Measurements from ENCODE around the gene CDKN2B-AS1. TPM values are rescaled to one million over a fixed set of nuclear protein-coding genes. Genes with fewer than 3 reads are reported as not detected.
"Not testable (repeated sequence)": the region's sequence is repeated elsewhere in the genome, so short reads cannot be mapped to it uniquely, and the experiment has no call there.

CDKN2B-AS1 gene
- 2.7 and 3.8 TPM in 2 replicates for total RNA-seq (2014; rRNA removed; shearing (Covaris generic))
- polyA plus RNA-seq (2015; cell fraction: cytosol; rRNA removed): 0.87 and 1.7 TPM in 2 replicates
- polyA plus RNA-seq (2015; cell fraction: nucleus; rRNA removed): 37.7 and 38.8 TPM in 2 replicates

DNA sequence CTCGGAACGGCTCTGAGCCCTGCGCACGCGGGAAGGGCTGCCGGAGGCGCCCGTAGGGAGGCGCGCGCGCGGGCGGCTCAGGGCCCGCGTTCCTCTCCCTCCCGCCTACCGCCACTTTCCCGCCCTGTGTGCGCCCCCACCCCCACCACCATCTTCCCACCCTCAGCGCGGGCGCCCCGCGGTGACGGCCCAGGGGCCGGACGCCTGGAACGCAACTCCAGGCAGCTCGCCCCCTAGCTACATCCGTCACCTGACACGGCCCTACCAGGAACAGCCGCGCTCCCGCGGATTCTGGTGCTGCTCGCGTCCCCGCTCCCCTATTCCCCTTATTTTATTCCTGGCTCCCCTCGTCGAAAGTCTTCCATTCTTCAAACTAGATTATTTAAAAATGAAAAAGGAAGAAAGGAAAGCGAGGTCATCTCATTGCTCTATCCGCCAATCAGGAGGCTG is at the start of gene CDKN2B-AS1:
Gene CDKN2B-AS1, plus strand, starts transcription at position 236 of the 450 bp plus-strand sequence.
- DNase-seq (ENCODE audit: low read depth): no peak

DNA sequence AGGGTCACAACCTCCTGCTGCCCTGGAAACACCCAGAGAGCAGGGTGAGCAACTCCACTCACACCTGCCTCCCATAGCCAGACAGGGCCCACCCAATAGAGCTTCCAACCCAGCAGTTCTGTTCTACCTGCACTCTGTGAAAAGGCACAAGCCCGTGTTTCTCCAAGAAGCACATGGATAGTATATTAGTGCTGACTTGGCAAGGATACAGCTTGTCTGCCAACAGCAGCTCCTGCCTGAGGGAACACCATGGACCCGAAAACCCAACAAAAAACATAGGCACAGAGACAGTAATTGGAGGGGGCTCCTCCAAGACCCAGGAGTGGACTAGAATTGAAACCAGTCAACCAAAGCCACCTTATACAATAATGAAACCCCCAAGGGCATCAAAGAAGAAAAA is 49.0 kb upstream of the CDKN2B-AS1 start:
- DNase-seq (ENCODE audit: low read depth): no peak

DNA sequence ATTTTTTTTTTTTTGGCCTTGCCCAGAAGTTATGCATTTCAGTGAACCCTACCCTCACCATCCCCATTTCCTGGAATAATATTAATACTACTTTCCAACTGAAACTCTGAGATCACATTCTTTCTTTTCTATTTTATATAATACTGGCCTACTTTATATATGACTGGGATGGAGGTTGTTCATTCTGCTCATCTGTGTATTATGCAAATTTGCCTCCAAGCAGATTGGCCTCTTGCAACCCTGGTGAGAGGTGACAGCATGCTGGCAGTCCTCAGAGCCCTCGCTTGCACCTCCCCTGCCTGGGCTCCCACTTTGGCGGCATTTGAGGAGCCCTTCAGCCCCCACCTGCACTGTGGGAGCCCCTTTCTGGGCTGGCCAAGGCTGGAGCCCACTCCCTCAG is 35.8 kb upstream of the CDKN2B-AS1 start:
- no peak for DNase-seq (ENCODE audit: low read depth)

DNA sequence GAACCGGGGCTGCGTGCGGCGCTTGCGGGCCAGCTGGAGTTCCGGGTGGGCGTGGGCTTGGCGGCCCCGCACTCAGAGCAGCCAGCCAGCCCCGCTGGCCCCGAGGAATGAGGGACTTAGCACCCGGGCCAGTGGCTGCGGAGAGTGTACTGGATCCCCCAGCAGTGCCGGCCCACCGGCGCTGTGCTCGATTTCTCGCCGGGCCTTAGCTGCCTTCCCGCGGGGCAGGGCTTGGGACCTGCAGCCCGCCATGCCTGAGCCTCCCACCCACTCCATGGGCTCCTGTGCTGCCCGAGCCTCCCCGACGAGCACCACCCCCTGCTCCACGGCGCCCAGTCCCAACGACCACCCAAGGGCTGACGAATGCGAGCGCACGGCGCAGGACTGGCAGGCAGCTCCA is 35.3 kb upstream of the CDKN2B-AS1 start:
- not testable (repeated sequence) for DNase-seq (ENCODE audit: low read depth)

DNA sequence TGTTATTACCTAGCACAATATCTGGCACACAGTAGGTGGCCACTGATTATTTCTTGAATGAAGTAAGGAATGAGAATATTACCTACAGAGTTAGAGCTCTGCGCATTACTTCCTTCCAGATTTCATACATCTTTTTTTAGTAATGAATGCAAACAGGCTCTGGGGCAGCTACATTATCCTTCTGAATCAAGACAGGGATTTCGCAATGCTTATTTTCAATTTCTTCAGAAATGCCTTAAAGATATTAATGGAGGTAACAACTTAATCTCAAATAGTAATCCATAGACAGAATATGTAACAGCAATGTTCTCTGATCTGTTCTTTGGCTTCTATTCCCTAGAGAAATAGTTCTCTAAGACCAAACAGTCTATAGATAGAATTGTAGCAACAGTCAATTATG is 33.0 kb upstream of the CDKN2B-AS1 start:
- DNase-seq (ENCODE audit: low read depth): no peak

DNA sequence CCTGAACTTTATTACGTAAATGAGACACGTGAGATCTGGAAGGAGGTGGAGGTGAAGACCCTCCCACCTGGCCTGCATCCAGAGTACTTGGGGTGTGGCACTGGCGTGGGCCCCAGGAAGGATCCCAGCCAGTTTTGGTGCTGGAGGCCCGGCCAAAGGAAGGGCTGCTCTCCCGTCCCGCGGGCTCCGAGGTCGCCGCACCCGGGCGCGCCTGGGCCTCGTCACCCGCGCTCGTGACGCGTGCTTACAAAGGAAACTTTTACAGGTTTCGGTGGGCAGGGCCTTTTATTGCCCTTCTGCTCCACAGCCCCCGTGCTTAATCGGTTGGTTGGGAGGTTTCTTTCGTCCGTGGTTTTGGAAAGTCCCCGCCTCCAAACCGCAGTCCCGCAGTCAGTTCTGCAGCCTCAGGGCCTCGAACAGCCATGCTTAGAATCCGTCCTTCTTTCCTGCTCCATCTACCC is 29.6 kb upstream of the CDKN2B-AS1 start:
- no peak for DNase-seq (ENCODE audit: low read depth)

DNA sequence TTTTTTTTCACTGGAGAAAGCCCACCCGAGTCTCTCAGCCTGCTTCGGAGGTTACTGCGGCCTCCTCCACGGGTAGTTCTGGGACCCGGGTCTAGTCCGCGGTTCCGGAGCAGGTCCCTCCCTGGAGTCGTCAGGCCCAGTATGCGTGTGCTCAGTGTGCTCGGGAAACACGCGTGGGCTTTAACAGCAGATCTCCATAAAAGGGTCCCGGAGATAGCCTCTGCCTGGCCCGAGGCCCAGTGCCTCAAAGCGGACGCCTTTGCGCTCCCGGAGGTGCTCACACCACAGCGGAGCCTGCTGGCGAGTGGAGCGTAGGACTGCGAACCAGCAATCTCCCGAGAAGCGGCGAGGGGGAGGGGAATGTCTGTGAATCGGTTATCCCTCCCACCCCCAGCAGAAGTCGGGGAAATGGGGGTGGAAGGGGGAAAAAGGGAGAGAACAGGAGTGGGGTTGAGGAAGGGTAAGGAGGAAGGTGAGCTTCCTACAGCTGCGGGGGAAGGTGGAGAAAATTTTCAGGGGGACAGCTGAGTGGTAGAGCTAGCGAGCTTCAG is 29.1 kb upstream of the CDKN2B-AS1 start:
- DNase-seq (ENCODE audit: low read depth): no peak

DNA sequence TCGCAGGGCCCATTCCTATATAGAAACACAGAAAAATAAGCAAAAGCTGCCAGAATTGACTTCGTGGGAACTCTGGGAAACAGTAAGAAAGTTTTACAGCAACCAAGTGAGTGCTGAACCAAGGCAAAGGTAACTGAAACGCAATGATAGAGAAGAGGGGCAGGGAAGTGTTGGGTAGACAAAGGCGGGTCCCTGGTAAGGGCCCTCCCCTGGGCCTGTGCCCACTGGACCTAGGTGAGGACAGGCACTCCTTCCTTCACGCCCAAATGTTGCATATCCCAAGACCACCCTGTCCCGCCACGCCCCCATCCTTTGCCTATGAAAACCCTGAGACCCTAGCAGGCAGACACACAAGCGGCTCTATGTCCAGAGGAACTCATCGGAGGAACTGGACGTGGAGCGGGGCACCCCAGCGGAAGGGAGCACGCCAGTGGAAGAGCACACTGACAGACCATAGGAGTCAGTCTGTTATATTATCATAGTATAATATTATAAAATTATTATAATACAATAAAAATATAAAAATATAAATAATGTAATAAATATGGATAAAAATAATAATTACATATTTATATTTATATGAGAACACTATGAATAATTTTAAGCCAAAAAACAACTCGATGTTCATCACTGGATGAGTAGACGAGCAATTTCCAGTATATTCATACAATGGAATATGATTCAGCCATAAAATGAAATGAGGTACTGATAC is 28.3 kb upstream of the CDKN2B-AS1 start:
- no peak for DNase-seq (ENCODE audit: low read depth)

DNA sequence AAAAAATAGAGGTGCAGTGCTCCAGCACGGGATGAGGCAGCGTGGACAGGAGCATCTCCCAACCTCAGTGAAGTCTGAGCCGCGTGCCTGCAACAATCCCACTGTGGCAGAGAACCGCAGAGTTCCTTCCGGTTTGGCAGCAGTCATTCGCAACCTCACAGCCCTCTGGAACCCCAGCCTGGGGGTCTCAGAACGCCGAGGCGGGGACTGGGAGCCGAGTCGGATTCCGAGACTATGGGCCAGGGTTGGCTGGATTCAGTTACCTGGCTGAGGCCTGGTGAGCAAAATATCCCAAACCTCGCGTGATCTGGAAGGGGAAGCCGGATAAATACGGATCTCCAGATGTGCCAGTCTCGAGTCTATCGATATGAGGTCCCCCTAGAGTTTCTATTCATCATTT is 27.4 kb upstream of the CDKN2B-AS1 start:
- DNase-seq (ENCODE audit: low read depth): no peak

DNA sequence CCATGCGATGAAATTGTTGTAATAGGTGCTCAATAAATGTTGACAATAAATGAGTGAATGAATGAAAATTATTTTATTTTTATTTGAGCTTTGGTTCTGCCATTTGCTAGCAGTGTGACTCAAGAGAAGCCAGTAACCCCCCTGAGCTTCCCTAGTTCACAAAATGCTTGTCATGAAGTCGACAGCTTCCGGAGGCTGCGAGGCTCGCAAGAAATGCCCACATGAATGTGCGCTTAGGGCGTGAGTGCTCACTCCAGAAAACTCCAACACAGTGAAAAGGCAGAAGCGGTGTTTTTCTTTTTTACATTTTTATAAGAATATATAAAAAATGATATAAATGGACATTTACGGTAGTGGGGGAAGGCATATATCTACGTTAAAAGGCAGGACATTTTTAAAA is 26.9 kb upstream of the CDKN2B-AS1 start:
- DNase-seq (ENCODE audit: low read depth): no peak

DNA sequence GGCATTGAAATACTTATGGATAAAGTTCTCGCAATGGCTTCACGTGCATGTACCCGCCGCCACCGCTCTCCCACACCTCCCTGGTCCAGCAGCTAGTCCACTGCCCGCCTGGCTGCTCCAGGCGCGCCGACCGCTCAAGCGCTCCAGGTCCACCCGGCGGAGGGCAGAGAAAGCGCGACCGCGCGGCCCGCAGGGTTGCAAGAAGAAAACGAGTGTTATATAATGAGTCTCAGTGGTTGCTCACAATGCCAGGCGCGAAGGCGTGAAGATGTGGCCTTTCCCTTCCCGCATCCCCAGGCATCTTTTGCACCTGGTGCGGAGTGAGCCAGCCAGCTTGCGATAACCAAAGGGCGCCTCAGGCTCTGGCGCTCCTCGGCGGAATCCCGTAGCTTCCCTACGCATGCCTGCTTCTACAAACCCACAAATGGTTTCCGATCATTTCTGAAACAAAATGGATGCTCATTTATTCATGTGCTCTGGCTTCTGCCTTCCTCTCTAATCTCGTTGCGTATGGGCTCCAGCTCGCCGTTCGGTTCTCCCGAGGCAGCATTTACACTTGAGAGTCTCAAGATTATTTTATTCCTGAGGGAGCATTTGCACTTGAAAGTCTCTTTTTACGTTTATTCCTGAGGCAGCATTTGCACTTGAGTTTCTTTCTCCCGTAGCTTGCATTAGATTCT is 26.1 kb upstream of the CDKN2B-AS1 start:
- no peak for DNase-seq (ENCODE audit: low read depth)

DNA sequence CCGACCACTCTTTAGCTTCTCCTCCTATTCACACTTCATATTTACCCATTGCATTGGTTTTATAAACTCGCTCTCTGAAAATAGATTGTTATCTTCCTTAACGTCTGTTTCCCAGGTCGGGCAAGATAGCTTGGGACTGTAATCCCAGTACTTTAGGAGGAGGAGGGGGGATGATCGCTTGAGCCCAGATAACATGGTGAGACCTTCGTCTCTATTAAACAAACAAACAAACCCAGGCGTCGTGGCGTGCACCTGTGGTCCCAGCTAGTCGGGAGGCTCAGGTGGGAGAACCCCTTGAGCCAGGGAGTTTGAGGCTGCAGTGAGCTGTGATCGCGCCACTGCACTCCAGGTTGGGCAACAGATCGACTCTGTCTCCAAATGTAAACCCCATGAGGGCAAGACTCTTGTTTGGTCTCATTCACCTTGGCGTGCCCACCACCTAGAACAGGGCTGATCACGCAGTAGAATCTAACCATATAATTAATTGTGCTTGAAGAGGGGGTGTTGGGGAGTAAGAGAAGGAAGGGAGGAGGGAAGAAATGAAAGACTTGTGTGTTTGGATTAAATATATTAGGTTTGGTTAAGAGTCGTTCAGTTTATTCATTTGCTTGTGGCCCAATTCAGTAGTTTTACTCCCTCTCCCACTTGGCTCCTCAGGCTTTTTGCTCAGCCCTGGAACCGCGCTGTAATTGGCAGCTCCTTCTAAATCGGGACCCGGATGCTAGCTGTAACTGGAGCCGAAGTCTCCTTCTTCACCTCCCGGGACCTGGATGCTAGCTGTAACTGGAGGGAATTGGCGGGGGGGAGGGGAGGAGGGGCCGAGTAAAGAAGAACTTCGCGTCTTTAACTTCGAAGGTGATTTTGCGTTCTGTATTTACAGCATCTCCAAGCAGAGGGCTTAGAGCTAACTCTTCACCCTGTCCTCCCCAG is 25.3 kb upstream of the CDKN2B-AS1 start:
- DNase-seq (ENCODE audit: low read depth): no peak

DNA sequence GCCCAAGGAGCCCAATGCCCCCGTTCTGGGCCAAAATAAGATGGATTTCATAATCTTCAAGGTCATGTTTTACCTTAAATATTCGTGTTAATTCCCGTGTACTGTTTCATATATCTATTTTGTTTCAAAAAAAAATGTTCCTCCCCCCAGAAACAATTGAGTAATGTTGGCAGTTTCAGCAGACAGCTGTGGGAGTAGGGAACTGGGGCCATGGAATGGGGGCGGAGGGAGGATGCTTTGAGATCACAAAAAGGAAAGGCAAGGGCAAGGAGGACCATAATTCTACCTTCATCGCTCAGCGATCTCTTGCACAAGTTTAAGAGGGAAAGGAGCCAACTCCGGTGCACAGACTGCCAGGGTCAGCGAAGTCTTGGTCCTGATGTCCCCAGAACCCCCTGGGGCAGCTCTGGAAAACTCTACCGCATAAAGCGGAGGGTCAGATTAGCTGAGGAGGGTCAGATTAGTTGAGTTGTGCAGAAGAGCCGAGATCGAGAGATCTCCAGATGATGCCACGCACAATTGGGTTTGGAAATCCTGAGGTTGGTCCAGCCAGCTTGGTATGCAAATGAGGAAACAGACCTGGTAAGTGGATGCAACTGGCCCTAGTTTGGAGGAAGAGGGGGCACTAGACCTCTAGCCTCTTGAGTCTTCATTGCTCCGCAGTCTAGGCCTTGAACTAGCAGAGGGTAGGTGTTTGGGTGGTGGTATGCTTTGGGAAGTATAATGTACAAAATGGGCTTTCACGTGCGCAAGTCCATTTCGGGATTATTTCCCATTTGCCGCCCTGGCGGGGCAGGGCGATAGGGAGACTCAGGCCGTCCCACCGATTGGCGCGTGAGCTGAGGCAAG is 24.4 kb upstream of the CDKN2B-AS1 start:
- DNase-seq (ENCODE audit: low read depth): no peak

DNA sequence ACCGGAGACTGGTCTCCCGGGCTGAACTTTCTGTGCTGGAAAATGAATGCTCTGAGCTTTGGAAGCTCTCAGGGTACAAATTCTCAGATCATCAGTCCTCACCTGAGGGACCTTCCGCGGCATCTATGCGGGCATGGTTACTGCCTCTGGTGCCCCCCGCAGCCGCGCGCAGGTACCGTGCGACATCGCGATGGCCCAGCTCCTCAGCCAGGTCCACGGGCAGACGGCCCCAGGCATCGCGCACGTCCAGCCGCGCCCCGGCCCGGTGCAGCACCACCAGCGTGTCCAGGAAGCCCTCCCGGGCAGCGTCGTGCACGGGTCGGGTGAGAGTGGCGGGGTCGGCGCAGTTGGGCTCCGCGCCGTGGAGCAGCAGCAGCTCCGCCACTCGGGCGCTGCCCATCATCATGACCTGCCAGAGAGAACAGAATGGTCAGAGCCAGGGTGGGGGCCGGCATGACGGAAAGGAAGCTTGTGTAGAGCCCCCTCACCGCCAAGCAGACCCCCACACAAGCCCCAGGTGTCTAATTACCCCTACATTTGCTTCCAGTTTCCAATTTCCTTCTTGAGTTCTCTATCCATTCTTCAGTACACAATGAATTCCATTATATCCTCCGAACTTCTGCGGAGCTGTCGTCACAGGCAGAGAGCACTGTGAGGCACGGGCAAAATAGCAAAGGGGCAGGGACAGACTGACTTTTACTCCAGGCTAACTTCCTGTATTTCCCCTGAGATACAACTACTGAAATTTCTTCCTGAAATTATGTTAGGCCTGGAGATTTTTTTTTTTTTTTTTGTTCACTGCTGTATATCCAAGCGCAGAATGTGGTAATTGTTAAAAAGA is 23.6 kb upstream of the CDKN2B-AS1 start:
- no peak for DNase-seq (ENCODE audit: low read depth)

DNA sequence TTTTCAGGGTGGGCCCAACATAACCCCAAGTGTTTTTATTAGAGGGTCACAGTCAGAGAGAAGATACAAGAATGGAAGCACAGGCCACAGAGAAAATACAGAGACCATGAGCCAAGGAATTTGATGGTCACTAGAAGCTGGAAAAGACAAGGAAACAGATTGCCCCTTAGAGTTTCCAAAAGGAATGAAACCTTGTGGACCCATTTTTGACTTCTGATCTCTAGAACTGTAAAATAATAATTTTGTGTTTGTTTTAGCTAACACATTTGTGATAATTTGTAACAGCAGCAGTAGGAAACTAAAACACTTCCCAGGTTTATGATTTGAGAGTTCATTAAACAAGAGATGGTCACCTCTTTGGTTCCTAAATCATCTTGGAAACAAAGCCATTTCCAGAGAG is 22.2 kb upstream of the CDKN2B-AS1 start:
- no peak for DNase-seq (ENCODE audit: low read depth)

DNA sequence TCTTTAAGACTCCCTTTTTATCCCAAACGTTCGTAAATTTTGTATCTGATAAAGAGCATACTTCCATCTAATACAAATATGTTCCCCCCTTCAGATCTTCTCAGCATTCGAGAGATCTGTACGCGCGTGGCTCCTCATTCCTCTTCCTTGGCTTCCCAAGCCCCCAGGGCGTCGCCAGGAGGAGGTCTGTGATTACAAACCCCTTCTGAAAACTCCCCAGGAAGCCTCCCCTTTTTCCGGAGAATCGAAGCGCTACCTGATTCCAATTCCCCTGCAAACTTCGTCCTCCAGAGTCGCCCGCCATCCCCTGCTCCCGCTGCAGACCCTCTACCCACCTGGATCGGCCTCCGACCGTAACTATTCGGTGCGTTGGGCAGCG is 20.3 kb upstream of the CDKN2B-AS1 start:
- DNase-seq (ENCODE audit: low read depth): no peak

DNA sequence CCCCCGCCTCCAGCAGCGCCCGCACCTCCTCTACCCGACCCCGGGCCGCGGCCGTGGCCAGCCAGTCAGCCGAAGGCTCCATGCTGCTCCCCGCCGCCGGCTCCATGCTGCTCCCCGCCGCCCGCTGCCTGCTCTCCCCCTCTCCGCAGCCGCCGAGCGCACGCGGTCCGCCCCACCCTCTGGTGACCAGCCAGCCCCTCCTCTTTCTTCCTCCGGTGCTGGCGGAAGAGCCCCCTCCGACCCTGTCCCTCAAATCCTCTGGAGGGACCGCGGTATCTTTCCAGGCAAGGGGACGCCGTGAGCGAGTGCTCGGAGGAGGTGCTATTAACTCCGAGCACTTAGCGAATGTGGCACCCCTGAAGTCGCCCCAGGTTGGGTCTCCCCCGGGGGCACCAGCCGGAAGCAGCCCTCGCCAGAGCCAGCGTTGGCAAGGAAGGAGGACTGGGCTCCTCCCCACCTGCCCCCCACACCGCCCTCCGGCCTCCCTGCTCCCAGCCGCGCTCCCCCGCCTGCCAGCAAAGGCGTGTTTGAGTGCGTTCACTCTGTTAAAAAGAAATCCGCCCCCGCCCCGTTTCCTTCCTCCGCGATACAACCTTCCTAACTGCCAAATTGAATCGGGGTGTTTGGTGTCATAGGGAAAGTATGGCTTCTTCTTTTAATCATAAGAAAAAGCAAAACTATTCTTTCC is 19.7 kb upstream of the CDKN2B-AS1 start:
- no peak for DNase-seq (ENCODE audit: low read depth)

DNA sequence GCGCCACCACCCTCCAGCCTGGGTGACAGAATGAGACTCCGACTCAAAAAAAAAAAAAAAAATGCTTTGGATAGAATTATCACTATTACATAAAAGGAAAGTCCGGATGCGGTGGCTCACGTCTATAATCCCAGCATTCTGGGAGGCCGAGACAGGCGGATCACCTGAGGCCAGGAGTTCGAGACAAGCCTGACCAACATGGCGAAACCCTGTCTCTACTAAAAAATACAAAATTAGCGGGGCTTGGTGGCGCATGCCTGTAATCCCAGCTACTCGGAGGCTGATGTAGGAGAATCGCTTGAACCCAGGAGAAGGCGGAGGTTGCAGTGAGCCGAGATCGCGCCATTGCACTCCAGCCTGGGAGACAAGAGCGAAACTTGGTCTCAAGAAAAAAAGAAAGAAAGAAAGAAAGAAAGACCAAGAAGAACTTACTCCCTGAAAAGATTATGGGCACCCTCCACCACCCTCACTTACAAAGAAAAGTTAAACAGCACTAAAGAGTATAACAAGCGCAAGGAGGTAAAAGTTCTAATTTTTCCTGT is 18.2 kb upstream of the CDKN2B-AS1 start:
- DNase-seq (ENCODE audit: low read depth): no peak

DNA sequence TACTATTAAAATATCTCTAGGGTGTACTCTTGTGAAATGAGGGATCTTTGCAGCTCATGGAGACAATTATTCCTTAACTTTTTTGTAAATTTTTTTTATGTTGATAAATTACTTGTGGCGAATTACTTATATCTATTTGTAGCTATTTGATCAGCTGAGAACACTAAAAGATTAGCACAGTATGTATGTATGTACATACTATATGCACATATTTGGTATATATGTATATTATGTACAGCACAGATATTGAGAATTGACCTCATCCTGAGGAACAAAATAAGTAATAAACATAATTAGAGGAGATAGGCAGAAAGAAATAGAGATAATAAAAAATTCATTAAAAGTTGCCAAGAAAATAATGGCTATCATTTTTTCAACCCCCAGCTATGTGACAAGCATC is 12.2 kb upstream of the CDKN2B-AS1 start:
- DNase-seq (ENCODE audit: low read depth): no peak

Measured in HT1080 (cell line).